Keratinocyte (primary cell): ENCODE data around the gene RAB29.

Source experiments
- CTCF ChIP-seq, 3 experiments: IDR thresholded peaks in 1 of 3; conservative IDR thresholded peaks in 1 of 3; optimal IDR thresholded peaks in 1 of 3; 2 replicates in 2 of 3; 3 replicates in 1 of 3; pipeline versions ENCODE3 to v1.5.1; 2011; ENCODE audit warnings: low read length in 3 of 3, mild to moderate bottlenecking in 3 of 3, moderate library complexity in 2 of 3, control low read depth in 1 of 3, inconsistent platforms in 1 of 3; ENCODE audit not compliant: insufficient read depth in 2 of 3; ENCODE audit errors: extremely low read depth in 1 of 3
- EZH2 ChIP-seq: IDR thresholded peaks from one replicate; pipeline ENCODE4 v1.6.1; 2012; ENCODE audit warnings: inconsistent platforms, mild to moderate bottlenecking, low read length, moderate library complexity

GRCh38 chr1:205800981-205801703 is 25.9 kb upstream of the RAB29 start:
- TF ChIP-seq CTCF (optimal IDR thresholded peaks at IDR 0.05 in 1 of 3, IDR thresholded peaks at IDR 0.05 in 1 of 3, conservative IDR thresholded peaks at IDR 0.05 in 1 of 3; ENCODE audit: extremely low read depth in 1 of 3, insufficient read depth in 2 of 3, low read length in 3 of 3) (no peak), EZH2 (no peak)
